HG02763 (cell line): ENCODE measurements around the gene NDUFS2.
"Not testable (repeated sequence)": the region's sequence is repeated elsewhere in the genome, so short reads cannot be mapped to it uniquely, and the experiment has no call there.

Experiments
- ATAC-seq: cut with Tn5 transposase; IDR thresholded peaks from one replicate; pipeline ENCODE4 v1.9.1; 2021; ENCODE audit warnings: mild to moderate bottlenecking, moderate library complexity; ENCODE audit not compliant: unreplicated experiment

The NDUFS2 gene

DNA sequence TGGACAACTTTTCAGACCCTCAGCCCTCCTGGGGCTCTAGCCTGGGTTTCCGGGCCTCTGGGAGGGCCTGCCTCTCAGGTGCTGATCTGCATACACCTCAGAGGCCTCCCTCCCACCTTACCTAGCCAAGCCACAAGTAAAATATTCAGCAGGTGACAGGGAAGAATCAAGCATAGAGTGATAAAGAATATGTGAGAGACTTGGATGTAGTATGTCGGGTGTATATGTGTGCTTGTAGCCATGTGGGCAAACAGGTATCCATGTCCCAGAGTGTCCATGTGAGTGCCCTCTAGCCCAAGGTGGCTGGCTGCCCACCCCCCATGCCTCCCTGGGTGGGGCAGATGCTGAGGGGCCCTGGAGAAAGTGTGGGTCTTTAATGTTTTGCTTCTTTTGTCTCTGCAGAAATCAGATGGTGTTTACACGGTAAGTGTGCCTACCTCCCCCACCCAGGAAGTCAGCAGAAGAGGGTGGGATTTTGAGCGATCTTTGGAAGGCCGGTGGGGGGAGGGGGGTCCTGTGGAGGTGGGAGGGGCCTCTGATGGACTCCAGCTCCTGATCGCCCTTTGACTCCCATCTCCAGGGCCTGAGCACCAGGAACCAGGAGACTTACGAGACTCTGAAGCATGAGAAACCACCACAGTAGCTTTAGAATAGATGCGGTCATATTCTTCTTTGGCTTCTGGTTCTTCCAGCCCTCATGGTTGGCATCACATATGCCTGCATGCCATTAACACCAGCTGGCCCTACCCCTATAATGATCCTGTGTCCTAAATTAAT lies 16.3 kb downstream of the NDUFS2 start:
- ATAC-seq = no peak

DNA sequence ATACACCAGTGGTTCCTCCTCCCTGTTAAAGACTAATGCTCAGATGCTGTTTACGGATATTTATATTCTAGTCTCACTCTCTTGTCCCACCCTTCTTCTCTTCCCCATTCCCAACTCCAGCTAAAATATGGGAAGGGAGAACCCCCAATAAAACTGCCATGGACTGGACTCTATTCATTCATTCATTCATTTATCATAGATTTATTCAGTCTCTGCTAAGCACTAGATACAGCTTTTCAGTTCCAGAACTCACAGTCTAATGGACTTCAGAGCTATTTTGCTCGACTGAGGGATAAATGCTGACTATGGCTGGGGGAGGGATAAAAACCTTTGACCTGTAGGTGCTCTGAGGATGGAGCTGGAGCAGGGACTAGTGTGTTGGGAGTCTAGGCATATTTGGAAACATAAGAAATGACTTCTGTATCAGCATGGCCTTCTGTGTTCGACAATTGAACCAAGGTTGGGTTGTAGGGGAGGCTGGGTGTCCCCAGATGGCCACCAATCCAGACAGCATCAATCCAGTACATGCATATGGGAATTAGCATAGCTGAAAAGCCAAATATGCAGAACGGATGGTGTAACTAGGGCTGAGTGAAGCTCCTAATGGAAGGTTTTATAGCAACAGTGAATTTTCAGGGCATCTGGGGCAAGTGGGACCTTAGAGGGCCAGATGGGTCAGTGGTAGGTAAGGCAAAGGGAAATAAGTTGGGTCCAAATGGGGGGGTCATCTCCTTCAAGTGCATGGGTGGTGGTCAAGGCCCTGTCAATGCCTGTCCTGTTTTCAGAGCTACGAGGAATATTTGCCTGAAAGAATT lies 17.1 kb downstream of the NDUFS2 start:
- ATAC-seq = no peak

DNA sequence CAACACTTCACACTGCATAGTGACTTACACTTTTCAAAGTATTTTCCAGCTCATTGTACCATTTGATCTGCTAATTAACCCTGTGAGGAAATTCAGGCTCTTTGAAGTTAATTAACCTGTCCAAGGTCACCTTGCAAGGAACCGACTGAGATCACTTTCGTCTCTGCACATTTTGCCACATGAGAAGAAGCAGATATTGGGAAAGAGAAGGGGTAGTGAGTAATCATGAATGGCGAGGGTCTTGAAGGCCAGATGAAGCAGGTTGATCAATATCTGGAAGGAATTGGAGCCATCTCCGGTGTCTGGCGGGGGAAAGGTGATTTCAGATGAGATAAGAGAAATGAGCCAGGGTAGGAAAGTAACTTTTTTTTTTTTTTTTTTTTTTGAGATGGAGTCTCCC lies 17.8 kb downstream of the NDUFS2 start:
- ATAC-seq = no peak

DNA sequence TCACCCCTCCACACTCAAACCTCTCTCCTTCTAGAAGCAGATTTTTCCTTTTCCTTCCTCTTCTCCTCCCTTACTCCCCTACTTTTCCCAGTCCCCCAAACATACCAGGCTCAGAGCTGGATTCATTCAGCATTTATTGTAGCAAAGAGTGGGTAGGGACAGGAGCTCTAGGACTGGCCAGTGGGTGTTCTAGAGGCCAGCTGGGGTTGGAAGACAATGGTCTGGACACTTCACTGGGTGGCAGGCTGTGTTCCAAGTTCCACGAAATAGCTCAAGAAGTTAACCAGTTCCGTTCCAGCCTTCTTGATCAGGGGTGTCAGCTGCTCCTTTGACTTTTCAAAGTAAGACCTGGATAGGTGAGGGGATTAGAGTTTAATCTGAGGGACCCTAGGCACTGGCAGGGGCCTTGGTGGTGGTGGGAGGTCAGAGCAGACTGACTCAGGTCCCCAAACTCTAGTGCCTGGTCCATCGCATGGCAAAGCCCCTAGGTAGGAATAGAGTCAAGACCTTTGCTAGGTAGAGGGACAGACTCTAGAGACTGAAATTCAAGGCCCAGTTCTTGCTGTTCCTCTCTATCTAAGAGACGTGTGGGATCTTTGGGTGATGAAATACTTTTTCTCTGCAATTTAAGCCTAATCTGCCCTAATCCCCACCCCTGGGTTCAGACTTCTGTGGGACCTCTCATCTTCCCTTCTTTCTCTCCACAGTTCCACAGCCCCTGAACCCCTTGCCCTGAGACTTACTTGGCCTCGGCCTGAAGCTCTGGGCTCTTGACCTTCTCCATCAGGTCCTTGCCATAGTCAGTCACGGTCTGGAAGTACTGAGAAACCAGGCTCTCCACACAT lies 20.2 kb downstream of the NDUFS2 start:
- ATAC-seq = no peak

DNA sequence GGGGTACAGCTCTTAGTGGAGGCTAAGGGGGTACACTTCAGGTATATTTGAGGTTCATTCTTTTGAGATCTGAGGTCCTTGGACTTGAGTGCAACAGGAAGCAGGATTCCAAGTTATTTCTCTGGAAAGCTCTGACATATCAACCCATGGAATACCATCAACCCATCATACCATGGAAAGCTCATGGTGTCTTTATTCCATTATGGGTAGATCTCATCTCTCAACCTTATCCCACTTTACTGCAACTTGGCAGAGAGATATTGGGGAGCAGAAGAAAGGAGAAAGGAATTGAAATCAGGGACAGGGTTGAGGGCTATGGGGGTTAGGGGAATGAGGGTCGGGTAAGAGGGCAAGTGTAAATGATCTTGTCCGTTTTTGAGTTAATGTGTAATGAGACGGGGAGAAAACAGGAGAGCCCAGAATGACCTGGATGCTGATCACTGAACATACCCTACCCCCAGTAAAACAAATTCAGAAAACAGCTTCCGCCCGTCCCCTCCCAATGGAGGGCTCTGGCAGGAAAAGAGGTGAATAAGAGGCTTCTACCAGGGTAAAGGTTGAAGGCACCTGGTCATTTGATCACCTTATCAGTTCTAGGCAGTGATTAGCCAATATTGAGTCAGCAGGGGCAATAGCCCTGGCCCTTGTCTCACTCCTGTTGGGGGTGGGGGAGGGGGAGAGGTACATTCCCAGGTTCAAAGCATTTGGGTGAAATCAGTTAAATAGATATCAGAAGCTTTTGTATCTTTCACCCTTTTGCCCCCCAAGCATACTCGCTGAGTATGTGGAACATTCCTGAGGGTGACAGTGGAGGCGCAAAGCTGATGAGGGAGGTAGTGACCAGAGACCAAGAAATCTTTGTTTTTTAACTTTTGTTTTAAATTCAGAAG lies 21.9 kb downstream of the NDUFS2 start:
- no peak for ATAC-seq

DNA sequence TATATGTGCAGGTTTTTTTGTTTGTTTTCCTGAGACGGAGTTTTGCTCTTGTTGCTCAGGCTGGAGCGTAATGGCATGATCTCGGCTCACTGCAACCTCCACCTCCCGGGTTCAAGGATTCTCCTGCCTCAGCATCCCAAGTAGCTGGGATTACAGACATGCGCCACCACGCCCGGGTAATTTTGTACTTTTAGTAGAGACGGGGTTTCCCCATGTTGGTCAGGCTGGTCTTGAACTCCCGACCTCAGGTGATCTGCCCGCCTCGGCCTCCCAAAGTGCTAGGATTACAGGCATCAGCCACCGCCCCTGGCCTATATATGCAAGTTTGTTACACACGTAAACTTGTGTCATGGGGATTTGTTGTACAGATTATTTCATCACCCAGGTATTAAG lies 22.5 kb downstream of the NDUFS2 start:
- not testable (repeated sequence) for ATAC-seq

DNA sequence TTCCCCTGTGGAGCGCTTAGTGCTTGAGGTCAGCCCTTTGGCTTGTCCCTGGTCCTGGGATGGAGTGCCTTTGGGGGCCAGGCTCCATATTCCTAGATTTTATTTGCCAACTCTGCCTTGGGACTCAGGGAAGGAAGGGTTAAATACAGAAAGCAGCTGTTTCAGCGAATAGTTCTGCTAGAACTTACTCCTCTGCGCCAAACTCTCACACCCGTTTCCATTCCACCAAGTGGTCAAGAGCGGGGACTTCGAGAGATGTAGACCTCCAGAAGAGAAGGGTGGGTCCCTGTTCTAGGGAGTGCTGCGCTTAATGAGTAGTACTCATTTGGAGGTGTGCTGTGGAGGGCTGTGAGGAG lies 23.0 kb downstream of the NDUFS2 start:
- ATAC-seq = no peak

DNA sequence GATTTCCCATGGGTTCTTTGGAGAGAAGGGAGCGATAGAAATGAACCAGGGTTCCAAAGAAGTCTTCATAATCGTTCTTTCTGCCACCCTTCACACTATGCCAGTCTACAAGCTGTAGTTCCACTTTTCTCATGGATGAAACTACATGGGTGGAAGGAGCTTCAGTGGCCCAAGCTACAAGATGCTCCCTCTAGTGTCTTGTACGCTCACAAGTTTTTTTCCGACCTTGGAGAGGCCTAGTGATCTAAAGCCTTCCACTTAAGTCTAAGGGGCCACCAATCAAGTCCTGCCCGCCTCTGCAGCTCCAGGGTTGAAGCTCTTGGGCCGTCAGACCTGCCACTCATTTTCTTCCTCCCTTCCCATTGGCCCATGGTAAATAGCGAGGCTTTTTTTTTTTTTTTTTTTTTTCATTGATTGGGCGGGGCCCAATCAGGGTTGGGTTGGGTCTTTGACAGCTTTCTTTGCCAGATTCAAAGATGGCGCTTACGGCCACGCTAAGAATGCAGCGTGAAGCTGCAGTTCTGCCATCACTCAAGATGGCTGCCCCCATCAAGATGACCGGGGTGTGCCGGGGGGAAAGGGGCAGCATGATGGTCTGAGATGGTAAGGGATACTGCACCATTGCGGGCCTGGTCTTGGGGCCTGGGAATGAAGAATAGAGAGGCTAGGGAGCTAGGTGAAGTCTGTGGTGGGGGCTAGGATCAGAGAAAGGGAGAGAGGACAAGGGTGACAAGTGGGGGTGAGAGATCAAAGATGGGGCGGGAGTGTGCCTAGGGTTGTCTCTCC lies 23.6 kb downstream of the NDUFS2 start, which contains the start of gene TOMM40L:
Gene TOMM40L, plus strand, starts transcription at position 527 of the 786 bp plus-strand sequence. CDS start 430 bp downstream, outside the sequence.
- peak; percentile 94 for ATAC-seq

DNA sequence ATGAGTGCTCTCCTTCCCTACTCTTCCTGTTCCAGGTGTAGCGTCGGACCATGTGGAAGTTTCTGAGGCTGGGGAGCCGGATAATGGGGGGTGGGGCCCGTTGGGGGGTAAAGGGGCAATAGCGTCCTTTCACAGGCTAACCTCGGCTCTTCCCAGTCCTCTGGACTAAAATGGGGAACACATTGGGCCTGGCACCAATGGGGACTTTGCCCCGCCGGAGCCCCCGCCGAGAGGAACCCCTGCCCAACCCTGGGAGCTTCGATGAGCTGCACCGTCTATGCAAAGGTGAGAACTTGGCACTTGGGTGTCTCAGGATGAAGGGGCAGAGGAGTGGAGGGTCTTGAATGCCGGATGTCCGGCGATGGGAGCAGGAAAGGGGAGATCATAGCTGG lies 24.1 kb downstream of the NDUFS2 start:
- ATAC-seq = no peak

DNA sequence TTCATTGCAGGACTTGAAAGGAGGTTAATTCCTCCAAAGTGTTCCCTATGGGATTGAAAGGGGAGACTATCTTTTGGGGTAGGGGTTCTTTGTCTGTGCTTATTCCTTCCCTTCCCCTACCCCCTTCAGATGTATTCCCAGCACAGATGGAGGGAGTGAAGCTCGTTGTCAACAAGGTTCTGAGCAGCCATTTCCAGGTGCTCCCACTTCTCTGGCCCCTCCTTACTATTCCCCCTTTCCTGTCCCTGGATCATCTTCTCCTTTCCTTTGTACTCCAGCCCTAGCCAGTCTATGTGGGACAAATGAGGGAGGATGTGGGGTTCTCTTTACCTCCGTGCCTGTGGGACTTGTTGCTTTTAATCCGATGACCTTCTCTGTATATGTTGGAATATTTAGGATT lies 24.6 kb downstream of the NDUFS2 start:
- no peak for ATAC-seq

DNA sequence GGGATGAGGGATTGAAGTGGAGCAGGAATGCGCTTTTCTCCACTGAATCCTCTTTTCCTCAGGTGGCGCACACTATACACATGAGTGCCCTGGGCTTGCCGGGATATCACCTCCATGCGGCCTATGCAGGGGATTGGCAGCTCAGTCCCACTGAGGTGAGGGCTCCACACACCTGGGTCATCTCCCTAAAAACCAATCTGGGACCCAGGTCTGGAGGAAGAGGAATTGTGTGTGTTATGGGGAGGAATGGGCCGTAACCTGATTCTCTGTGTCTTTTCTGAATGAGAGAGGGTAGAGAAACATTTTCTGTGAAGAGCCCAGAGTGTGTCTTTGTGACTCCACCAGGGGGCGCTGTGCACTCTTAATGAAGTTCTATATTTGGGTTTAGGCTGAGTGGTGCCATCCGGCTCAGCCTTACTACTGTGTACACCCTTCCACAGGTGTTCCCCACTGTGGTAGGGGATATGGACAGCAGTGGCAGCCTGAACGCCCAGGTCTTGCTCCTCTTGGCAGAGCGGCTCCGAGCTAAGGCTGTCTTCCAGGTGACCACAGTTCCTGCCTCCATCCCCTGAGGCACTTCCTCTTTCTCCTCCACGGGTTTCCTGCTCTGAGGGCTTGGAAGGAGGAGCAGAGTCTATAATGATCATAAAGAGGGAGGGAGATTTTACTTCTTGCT lies 25.2 kb downstream of the NDUFS2 start:
- peak; percentile 30 for ATAC-seq

DNA sequence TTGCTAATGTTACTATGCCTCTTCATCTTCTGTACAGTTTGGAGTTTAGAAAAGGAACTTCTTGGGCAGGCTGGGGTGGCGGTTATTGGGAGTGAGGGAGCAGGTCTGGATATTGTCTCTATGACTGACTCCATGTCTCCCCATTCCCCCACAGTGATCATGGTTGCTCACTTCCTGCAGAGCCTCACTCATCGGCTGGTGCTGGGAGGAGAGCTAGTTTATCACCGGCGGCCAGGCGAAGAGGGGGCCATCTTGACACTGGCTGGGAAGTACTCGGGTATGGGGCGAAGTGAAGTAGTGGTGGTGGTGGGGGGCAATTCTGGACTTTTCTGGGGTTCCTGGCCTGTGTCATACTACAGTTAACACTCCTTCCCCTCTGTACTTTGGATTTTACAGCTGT lies 25.9 kb downstream of the NDUFS2 start:
- no peak for ATAC-seq

DNA sequence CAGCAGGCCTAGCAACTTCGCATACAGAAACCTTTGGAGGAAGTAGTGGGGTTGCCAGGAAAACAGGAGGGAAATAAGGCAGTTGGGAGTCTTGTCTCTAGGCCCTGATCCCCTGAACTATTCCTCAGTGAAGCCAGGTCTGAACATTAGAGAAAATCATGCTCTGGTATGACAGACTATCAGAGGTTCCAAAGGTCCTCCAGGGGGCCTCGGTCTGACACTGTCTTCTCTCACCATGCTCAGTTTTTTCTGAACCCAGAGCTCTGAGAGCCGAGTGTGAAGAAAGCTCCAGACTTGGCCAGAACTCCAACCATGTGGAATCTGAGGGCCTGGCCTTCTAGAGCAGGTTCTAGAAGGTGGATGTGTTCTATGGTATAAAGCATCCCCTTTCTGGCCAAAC lies 27.7 kb downstream of the NDUFS2 start:
- no peak for ATAC-seq

DNA sequence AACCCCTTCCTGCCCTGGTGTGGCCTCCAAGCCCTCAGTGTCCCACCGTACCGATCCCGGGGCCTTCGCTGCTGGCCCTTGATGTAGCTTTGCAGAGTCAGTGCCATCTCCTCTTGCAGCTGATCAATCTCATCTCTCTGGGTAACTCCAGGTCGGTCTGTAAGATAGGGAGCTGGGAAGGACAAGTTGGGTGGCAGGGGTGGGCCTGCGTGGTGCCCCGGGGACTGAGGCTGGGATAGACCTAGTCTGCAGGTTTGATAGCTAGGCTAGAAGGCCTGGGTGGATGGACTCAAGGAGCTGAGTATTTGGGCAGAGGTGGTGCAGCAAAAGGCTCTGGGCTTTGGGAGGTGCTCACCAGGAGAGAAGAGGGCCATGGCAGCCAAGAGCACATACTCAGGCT lies 28.6 kb downstream of the NDUFS2 start:
- no peak for ATAC-seq

DNA sequence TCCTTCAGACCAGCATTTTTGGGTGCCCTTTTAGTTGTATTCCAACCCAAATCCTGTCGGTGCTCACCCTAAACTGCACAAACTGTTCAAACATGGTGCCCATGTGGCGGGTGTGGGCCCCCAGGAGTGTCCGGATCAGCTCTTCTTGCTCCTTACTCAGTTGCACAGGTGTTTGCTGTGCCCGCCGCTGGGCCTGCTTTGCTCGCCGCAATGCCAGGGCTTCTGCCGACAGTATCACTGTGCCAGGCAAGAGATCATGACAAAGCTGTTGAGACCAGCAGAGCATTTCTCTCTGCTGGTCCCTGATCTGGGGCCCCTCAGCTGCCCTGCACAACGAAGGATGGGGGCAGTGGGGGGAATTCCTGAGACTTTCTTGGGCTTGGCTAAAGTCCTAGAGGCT lies 30.9 kb downstream of the NDUFS2 start:
- no peak for ATAC-seq

DNA sequence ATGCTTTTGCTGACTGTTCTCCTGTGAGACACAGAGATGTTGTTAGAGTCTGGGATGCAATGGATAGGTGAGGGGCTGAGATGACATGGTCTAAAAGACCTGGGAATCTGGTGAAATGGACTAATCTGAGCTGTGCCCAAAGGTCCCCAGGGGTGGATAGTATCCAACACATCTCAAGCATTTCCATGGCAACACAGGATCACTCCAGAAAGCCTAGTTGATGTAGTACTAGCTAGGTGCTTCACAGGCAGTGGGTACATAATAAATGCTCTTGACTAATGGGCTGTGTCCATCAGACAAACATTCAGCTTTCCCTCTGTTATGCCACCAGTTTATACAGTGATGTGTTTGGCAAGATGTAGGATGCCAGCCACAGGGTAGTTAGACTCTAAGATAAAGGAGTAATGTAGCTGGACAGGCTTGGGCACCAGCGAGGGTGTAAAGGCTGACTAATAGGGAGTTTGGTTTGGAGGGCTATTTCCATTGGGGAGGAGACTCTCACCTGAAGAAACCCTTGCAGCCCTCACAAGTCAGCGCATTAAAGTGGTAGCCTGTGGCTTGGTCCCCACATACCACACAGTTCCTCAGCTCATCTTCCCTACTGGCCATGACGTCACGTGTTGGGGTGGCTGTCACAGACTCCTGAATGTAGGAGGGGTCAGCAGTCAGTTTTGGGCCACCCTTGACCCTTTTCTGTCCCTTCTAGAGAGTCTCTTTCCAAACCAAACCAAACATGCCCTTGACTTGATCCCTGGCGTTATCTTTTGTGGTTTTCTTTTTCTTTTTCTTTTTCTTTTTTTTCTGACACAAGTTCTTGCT lies 34.0 kb downstream of the NDUFS2 start:
- ATAC-seq = no peak

DNA sequence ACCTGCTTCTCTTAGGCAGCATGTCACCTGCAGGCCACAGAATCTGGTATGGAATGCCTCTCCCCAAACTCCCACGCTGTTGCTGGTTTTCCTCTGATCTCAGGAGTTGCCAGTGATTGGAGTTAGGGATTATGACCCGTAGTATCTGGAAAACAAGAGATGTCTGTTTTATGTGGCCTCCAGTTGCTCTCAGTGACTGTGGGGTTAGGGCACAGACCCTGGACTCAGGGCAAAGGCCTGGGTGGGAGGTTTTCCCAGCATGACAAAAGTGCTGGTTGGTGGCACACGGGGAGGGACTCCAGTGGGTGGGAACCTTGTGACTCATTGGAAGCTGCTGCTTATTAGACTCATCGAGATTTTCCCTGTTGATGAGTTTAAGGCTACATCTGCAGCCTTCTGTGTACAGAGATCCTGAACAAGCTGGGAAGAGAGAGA lies 35.9 kb downstream of the NDUFS2 start, which contains the start of gene NR1I3:
Gene NR1I3, minus strand, starts transcription at position 165 of the 435 bp plus-strand sequence. CDS start 1,638 bp downstream, outside the sequence.
- ATAC-seq = no peak

DNA sequence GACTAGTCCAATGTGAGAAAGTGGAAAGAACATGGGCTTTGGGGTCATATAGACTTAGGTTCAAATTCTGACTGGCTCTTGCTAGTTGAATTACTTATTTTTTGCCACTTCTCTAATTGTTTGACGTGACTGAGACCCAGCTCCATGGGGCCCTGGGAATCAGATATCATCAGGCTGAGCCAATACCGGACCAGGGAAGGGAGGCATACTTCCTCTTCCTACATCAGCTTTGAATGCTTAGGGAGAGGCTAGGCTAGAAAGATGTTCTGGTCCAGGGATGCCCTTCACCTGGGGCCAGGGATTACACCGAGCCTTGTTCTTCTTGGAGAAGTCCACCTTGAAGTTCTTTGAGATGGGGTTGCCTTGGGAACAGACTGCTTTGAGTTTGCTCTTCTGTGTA lies 39.5 kb downstream of the NDUFS2 start:
- ATAC-seq = no peak
